Stimulated activated naive CD4-positive, alpha-beta T cell (primary cell): ENCODE measurements around the gene YIPF3.
"Not testable (repeated sequence)": the region's sequence is repeated elsewhere in the genome, so short reads cannot be mapped to it uniquely, and the experiment has no call there.

Experiments used
- DNase-seq, 6 experiments: peaks; one replicate each; lab custom pipeline; 2025; lab: John Stamatoyannopoulos, UW

Gene YIPF3

DNA sequence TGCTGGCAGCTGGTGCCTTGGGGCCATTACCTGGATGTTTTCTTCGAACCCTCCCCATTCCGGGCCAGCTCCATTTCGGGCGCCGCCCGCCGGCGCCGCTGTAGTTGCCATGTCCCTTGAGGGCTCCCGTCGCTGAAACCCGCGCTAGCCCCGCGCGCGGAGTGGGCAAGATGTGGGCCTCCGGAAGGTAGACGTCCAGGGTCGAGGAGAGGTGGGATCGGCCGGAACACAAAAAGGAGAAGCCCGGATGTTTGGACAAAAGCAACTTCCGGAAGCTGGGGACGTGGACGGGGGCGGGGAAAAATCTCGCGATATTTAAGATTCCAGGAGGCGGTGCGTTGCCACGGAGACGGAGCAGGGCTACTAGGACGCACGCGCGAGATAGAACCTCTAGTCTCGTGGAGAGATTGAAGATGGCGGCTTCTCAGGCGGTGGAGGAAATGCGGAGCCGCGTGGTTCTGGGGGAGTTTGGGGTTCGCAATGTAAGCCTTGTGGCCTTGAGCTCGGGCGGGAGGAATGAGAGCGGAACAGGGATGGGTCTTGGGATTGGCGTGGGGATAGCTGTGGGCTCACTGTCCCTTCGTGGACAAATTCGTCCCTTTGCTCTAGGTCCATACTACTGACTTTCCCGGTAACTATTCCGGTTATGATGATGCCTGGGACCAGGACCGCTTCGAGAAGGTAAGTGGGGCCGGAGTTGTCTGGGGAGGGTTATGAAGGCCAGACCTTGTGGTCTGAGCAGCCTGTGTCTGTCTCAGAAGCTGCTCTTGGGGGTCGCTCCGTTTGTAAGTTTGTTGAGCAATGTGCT lies at the start of gene YIPF3, which contains the start of gene POLR1C:
Gene YIPF3, minus strand, starts transcription at position 230 of the 808 bp plus-strand sequence. Its CDS starts 119 bp downstream, at position 111.
Gene POLR1C, plus strand, starts transcription at position 393 of the 808 bp plus-strand sequence. Its CDS starts 21 bp downstream, at position 414.
- peak; percentile 87 to 97 (median 95) for DNase-seq

DNA sequence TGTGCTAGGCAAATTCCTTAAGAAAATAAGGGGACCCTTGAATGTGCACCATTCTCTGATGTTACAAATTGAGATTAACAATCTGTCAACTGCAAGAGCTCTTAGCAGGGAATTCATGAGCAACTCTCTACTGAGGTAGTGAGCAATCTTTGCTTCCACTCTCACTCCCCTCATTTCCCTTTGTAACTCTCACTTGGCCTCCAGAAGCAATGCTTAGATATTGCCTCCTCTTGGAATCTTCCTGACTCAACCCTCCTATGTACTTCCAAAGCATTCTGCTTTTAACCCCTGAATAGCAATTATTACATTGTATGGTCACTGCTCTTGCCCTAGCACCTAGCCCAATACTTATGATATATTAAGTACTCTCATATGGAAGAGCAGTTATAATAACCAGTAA lies 42.6 kb upstream of the YIPF3 start:
- no peak for DNase-seq

DNA sequence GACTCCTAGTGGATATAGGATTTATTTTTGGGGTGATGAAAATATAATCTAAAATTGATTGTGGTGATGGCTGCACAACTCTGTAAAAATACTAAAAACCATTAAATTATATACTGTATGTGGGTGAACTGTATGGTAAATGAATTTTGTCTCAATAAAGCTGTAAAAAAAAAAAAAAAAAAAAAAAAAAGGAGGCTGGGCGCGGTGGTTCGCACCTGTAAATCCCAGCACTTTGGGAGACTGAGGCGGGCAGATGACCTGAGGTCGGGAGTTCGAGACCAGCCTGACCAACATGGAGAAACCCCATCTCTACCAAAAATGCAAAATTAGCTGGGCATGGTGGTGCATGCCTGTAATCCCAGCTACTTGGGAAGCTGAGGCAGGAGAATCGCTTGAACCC lies 40.9 kb upstream of the YIPF3 start:
- DNase-seq = not testable (repeated sequence)

DNA sequence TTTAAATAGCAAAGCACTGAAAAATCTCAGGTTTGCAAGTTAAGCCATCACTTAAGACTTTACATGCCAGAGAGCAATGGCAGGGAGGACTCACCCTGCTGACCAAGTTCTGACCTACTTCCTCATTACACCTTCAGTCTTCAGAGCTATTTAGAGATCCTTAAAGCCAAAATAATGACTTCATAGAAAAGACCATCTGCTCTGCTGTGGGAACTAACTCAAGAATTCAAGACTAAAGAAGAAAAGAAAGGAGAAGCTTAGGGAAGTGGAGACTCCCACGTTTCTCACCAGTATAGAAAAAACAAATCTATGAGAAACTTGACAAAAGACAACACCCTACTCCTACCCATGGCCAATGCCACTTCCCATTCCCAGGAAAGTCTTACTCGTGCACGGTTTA lies 30.5 kb upstream of the YIPF3 start:
- DNase-seq = no peak

DNA sequence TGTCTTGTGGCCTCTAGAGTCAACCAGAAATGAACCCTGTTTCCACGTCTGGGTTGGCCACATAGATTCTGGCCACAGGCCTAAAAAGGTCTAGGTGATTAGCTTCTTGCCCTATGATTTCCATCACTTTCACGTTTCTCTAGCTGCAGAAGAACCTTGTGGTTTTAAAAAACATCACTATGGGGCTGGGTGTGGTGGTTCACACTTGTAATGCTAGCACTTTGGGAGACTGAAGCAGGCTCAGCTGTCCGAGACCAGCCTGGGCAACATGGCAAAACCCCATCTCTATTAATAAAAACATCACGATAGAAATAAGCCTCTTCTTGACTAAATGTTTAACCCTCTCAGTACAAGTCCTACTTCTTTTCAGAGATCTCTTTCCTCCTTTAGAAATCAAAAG lies 27.7 kb upstream of the YIPF3 start:
- DNase-seq = no peak

DNA sequence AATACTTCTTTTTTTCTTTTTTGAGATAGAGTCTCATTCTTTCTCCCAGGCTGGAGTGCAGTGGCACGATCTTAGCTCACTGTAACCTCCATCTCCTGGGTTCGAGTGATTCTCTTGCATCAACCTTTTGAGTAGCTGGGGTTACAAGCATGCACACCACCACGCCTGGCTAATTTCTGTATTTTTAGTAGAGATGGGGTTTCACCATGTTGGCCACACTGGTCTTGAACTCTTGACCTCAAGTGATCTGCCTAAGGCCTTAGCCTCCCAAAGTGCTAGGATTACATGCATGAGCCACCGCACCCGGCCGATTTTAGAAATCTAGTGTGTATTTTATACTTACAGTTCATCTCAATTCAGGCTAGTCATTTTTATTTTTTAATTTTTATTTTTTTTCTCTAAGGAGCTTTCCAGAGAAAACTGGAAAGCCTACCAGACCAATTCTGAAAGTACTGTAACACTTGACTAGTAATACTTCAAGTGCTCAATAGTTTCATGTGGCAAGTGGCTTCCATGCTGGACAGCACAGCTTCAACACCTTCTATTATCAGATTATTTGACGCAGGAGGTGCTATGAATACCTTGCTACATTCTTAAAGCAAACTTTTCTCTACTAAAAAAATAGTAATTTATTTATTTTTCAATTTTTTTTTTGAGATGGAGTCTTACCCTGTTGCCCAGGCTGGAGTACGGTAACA lies 25.2 kb upstream of the YIPF3 start:
- DNase-seq = no peak

DNA sequence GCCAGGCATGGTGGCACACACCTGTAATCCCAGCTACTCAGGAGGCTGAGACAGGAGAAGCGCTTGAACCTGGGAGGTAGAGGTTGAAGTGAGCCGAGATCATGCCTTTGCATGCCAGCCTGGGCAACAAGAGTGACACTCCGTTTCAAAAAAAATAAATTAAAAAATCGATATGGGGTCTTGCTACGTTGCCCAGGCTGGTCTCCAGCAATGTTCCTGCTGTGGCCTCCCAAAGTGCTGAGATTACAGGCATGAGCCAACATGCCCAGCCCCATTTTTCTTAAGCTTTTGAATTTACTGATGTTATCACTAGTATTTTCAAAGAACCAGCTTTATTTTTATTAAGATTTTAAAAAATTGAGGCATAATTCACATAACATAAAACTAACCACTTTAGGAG lies 23.8 kb upstream of the YIPF3 start:
- DNase-seq = no peak

DNA sequence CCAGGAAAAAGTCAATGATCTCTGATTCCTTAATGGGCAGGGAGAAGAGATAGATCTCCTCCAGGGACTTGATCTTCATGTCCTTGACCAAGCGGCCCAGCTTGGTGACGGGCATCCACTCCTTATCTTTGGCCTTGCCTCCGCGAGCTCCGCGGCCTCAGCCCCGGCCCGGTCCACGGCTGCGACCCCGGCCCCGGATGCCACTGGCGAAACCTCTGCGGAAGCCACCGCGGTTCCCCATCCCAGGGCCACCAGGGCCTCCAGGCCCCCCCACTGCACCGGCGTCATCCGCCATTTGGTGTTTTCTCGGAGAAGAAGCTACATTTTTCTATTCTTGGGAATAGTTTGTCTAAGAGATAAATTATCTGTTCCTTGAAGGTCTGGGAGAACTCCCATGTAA lies 22.7 kb upstream of the YIPF3 start:
- not testable (repeated sequence) for DNase-seq

DNA sequence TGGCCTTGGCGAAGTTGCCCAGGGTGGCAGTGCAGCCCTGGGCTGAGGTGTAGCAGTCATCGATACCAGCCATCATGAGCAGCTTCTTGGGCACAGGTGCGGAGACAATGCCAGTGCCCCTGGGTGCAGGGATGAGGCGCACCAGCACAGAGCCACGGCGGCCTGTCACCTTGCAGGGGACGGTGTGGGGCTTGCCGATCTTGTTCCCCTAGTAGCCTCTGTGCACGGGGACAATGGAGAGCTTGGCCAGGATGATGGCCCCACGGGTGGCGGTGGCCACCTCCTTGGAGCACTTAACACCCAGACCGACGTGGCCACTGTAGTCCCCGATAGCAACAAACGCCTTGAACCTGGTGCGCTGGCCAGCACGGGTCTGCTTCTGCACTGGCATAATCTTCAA lies 22.3 kb upstream of the YIPF3 start:
- not testable (repeated sequence) for DNase-seq

DNA sequence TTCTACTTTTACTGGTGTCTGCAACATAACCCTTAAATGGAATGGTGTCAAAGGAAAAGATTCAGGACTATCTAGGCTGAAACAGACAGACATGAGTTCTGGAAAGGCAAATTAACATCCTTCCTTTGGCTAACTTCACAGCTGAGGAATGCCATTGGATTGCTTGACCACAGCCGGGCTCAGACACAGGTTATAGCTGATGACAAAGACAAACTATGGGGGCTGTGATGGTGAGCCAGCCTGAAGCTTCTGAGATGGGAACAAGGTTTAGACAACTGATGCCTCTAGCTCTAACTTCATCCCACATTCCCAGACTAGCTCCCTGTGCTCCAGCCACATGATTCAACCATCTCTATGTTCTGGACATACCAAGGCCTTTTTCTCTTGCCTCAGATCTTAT lies 15.5 kb upstream of the YIPF3 start:
- no peak for DNase-seq

DNA sequence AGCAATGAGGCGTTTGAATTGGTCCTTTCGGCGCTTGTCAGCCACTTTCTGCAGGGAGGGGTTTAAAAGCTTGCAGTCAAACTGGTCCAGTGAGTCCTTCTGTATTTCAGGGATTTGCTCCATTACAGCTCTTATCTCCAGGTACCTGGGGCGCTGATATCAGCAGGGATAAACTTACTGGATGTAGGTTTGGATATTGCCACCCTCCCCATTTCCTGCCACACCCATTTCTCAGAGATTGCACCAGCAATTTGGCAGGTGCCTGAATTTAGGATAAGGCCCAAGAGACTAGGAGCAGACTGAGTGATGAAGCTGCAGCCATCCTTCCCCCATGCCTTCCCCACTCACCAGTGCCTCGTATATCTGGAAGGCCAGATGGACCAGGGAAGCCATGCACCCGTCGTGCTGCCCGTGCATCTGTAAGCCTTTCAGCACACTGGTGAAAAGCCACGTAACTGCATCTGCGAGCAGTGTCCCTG lies 7.8 kb upstream of the YIPF3 start:
- no peak for DNase-seq

DNA sequence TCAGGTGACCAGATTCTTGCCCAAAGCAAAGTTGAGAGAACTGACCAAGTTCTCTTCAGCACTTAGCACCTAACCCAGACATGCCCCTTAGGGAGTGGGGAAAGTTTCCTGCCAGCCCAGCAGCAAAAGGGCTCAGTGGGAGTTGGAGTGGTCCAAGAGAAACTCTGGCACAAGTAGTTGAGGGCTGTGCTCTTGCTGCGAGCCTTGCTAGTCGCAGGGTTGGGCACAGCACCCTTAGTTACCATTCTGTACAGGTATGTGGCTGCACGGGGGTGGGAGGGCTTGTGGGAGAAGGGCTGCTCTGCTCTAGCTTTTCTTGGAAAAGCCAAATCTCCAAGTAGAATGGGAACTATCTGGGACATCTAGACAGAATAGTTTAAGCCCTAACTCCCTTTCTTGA lies 6.6 kb upstream of the YIPF3 start:
- no peak for DNase-seq

DNA sequence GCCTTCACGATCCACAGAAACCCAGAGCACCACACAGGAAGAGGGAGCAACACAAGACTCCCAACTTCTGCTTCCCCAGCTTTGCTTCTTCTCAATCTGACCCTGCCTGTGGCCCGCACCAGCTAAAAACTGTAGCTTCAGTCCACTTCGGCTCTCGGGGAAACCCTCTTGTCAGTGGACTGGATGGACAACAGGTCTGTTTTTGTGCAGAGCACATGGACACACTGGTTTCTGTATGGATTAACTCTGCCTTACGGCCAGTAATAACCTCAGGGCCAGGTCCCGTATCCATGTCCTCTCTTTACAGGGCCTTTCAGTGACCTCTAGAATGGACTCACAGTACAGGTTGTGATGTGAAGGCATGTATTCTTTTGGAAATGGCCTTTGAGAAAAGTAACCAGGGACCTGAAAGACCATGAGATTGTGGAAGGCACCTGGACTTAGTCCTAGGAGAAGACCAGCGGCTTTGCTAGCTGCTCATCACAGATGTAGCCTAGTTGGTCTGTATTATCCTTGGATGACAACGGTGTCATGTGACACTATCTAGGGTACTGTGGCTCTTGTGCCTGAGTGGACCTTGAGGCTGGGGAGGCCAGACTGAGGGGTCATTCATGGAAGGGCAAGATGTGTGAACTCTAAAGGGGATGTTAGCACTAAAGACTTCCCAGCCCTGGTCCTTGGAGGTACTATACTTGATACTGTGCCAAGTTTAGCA lies 6.0 kb upstream of the YIPF3 start:
- DNase-seq = no peak

DNA sequence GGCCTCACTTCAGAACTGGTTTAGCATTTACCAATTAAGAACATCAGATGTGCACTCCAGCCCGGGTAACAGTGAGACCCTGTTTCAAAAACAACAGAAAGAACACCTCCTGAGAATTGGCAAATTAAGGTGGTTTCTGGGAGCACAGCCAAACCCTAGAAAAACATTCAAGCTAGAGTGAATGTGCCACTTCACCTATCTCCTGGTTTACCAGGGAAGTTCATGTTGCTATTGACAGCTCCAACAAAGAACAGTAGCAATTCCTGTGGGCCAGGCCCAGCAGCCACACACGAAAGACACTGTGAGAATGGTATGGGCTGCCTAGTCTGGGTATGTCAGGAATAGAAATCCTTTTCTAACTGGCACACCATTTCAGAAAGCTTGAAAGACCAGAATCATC lies 5.1 kb upstream of the YIPF3 start:
- no peak for DNase-seq

DNA sequence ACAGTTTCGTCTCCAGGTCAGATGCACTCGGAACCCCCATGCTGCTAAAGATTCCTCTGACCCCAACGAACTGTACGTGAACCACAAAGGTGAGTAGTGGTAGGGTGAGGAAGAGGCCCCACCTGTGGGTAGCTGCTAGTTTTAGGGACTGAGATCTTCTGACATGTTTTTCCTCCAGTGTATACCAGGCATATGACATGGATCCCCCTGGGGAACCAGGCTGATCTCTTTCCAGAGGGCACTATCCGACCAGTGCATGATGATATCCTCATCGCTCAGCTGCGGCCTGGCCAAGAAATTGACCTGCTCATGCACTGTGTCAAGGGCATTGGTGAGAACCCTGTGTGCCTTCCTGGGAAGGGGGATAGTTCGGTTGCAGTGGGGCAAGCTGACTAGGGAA lies 3.4 kb upstream of the YIPF3 start:
- DNase-seq = no peak

DNA sequence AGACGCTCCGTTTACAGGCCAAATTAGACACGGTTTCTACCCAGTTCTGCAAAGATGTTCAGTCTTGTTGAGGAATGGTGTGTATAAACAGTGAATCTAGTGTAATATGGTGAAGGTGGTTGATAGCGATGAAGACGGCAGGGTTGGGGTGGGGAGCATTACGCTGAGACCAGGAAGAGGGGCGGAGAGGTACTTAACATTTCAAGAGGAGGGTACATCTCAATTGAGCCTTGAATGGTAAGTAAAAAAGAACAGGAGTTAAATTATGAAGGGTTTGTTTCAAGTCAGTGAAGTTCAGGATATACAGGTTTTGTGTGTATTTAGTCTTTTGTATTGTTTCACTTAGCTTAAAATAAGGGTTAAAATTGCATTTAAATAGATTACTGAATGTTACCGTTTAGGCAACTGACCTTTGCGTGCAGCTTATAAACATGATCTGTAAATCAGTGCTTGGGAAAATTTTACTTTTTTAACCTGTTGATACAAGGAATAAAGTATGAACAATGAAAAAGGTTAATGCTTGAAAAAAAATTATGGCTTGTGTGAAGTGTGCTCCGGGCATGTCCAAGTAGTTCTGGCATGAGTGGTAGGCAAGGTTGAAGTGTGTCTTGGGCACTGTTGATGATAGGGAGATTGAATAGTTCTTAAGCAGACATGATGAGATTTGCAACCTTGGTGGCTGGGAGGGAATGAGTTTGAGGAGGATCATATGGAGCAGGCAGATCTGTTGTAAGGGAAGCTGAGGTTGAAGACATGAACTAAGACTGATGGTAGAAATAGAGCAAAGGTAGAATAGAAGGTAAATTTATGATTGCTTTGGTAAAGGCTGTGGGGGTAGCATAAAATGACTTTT lies 1.0 kb upstream of the YIPF3 start:
- DNase-seq = no peak

DNA sequence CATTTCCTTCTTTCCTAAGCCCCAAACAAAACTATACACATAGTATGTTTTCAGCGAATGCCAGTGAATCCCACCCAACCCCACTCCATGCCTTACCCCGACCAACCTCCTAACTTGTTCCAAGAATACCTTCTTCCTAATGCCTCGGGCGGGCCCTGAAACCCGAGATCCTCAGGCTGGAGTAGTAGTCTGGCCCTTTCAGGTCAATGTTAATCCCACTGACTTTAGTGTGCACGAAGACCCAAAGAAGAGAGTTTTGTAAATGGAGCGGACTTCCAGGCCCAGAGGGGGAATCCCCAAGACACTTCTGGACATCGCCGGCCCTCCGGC lies 394 bp downstream of the YIPF3 start:
- DNase-seq = no peak

DNA sequence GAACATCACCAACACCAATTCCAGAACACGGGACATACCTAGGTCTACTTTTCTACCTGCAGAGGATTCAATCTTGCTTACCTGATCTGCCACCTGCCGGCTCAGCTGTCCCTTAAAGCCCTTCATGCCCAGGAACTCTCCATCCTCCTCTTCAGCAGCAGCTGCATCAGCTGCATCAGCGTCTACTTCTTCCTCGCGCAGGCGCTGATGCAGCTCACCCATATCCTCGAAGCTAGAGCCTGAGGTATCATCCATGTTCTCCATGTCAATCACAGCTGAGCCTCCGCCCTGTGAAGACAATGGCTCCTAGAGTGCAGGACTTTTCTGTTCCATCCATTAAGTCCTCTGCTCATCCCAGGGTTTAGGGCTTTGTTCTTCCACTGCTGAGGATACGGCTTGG lies 918 bp downstream of the YIPF3 start:
- DNase-seq = no peak

DNA sequence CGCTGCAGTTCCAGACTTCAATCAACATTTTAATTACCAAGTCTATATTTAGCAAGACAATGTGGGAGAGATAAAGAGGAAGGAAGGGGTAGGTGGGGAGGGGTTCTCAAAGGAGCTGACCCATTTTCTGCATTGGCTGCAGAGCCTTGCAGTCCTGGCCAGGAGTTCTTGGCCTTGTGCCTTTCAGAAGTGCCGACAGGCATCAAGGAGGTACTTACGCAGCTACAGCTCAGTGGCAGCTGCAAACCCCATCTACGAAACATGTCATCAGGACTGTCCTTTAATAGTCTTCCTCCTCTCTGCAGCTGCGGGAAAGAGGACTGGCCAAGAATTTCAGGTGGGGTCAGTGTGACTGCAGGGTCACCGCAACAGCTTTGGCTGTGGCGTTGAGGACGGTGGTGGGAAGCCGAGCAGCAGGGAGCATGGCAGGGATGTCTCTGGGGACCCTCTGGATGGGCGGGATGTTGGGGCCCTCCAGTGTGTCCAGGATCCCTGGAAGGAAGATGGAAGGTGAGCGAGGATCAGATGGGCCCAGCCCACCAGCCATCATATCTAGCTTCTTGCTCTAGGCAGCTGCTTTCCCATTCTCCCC lies 4.8 kb downstream of the YIPF3 start:
- DNase-seq = no peak

DNA sequence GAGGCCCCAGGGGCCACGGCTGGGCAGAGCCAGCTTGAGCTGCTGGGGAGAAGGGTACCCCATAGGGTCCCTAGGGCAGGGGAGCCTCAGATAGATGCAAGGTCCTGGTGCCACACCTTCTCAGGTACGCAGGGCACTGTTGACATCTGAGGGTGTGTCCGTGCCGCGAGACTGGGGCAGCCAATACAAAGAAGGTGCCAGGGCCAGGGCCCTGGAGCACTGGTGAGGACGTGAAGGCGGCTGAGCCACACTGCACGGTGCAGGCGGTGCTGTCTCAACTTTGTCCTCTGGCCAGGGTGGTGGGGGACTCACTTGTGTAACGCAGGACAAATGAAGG lies 5.9 kb downstream of the YIPF3 start:
- no peak for DNase-seq

DNA sequence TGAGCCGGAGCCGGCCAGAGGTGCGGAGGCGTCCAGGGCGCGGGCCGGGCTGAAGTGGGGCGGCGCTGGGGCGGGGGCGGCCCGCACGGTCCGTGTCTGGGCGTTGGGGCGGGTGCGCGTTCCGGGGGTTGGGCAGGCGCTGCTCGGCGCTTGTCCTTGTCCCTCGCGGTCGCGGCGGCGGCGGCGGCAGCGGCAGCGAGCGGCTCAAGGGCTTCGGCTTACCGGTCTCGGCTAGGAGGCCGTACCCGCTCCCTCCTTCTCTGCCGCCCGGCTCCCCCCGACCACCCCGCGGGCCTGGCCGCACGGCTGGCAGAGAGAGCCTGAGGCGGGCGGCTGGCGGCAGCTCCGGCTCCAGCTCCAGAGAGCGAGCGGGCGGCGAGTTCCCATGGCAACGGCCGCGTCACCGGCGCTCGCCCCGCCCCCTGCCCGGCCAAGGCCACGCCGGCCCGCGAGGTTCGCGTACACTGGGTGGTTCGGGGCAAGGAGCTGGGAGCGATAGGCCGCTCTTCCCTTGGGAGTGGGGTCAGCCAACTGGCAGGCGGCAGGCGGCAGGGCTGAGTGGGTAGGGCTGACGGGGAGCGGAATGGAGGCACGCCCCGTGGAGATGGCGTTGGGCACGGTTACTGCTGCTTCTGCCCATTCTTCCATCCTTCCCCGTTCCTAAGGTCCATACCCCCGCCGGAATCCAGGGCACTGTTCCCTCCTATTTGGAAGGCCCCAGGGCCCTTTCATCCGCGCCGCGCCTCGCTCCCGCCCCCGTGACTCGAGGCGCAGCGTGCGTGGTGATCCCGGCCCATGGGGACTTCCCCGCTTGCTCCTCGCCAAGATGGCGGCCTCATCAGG lies 6.5 kb downstream of the YIPF3 start, which contains the start of gene LRRC73:
Gene LRRC73, minus strand, starts transcription at position 363 of the 843 bp plus-strand sequence. CDS start 561 bp downstream, outside the sequence.
- DNase-seq = peak; percentile 45 to 69 (median 66)
